Activated CD8-positive, alpha-beta T cell treated with anti-CD3 and anti-CD28 coated beads for 36 hours (primary cell): ENCODE results near the gene FAM118A. TPM values are rescaled to one million over a fixed set of nuclear protein-coding genes. Genes with fewer than 3 reads are reported as not detected.

Source experiments
- ATAC-seq: fragments of 200-7000 bp; cut with Tn5 transposase; one replicate; pipeline ENCODE4 v1.10.0; 2021; ENCODE audit warnings: mild to moderate bottlenecking, moderate library complexity
- CTCF ChIA-PET: fragments of 350-600 bp; sonication (Branson Sonifier 250); formaldehyde crosslinking; loops from one replicate; lab custom pipeline; 2021; ENCODE audit warnings: antibody characterized with exemption; lab: Charles Lee
- POLR2A ChIA-PET: fragments of 350-600 bp; sonication (Branson Sonifier 250); formaldehyde crosslinking; loops from one replicate; lab custom pipeline; 2021; ENCODE audit warnings: antibody characterized with exemption; lab: Charles Lee
- DNase-seq: peaks from one replicate; pipeline ENCODE4 v3.0.0-alpha.2; 2020
- H3K27ac Mint-ChIP-seq: one replicate; pipeline ENCODE4 v1.8.0; 2021; ENCODE audit warnings: mild to moderate bottlenecking, mixed read lengths
- H3K27me3 Mint-ChIP-seq: one replicate; pipeline ENCODE4 v1.8.0; 2021; ENCODE audit warnings: mixed read lengths
- H3K36me3 Mint-ChIP-seq: one replicate; pipeline ENCODE4 v1.8.0; 2021; ENCODE audit warnings: low read depth, mixed read lengths
- H3K4me1 Mint-ChIP-seq: one replicate; pipeline ENCODE4 v1.8.0; 2021; ENCODE audit warnings: low read depth, mixed read lengths
- H3K4me3 Mint-ChIP-seq: one replicate; pipeline ENCODE4 v1.8.0; 2021; ENCODE audit warnings: mild to moderate bottlenecking, moderate library complexity, mixed read lengths
- H3K9me3 Mint-ChIP-seq: one replicate; pipeline ENCODE4 v1.8.0; 2021; ENCODE audit warnings: mixed read lengths
- intact Hi-C: fragments of 100-400 bp; cut with micrococcal nuclease; formaldehyde crosslinking; loops from one replicate; pipeline ENCODE4 v1.10.0; 2022
- total RNA-seq, 2 experiments: library from RNA; stranded (reverse); gene quantifications; one replicate each; pipeline ENCODE4 v1.2.3, GENCODE V29; 2021
- TF ChIP-seq, protein P1 (sequence below): fragments of 200-600 bp; IDR thresholded peaks from one replicate; pipeline ENCODE4 v1.8.0; 2022; ENCODE audit warnings: antibody characterized with exemption, mild to moderate bottlenecking

The FAM118A gene
- total RNA-seq, 2 experiments from 2014 or later = 30.6 to 32.4 TPM

DNA sequence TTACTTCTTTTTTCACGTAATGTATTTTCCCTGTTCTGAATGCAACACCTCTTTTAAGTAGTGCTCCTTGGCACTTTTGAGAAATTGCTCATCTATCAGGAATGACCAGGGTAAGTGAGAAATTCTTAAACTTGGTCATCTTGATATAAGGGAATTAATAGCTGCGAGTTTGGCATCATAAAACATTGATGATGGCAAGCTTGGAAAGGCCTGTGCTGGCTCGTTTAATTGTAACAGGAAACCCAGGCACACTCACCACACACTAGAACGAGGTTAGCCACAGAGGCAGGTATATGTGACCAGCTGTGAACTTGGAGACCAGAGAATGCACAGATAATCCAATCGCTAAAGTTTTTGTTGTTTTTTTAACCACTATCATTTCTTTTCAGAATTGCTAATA, 24.3 kb downstream of the FAM118A start:
- POLR2A ChIA-PET = interaction anchor here (1.2 kb wide), 1 partner anchor 15 kb away, joined by 3 read pairs; no protein-coding TSS in a partner anchor
- peaks cover 19% of the 10 kb centered on the region for H3K4me1 Mint-ChIP-seq
- TF ChIP-seq, protein P1, sequence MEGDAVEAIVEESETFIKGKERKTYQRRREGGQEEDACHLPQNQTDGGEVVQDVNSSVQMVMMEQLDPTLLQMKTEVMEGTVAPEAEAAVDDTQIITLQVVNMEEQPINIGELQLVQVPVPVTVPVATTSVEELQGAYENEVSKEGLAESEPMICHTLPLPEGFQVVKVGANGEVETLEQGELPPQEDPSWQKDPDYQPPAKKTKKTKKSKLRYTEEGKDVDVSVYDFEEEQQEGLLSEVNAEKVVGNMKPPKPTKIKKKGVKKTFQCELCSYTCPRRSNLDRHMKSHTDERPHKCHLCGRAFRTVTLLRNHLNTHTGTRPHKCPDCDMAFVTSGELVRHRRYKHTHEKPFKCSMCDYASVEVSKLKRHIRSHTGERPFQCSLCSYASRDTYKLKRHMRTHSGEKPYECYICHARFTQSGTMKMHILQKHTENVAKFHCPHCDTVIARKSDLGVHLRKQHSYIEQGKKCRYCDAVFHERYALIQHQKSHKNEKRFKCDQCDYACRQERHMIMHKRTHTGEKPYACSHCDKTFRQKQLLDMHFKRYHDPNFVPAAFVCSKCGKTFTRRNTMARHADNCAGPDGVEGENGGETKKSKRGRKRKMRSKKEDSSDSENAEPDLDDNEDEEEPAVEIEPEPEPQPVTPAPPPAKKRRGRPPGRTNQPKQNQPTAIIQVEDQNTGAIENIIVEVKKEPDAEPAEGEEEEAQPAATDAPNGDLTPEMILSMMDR = no peak
- CTCF ChIA-PET = interaction anchor here (0.7 to 0.9 kb wide), 3 partner anchors 13 to 49 kb away, joined by 3 read pairs; no protein-coding TSS in a partner anchor
- intact Hi-C loops = no loop called here
- ATAC-seq (no peak), DNase-seq (no peak)
- no peak overlapping the region for H3K27ac Mint-ChIP-seq
- H3K27me3 Mint-ChIP-seq = no peaks in the 10 kb centered on the region
- no peaks in the 10 kb centered on the region for H3K9me3 Mint-ChIP-seq
- H3K4me3 Mint-ChIP-seq = no peak overlapping the region
- H3K36me3 Mint-ChIP-seq = peaks cover 28% of the 10 kb centered on the region

DNA sequence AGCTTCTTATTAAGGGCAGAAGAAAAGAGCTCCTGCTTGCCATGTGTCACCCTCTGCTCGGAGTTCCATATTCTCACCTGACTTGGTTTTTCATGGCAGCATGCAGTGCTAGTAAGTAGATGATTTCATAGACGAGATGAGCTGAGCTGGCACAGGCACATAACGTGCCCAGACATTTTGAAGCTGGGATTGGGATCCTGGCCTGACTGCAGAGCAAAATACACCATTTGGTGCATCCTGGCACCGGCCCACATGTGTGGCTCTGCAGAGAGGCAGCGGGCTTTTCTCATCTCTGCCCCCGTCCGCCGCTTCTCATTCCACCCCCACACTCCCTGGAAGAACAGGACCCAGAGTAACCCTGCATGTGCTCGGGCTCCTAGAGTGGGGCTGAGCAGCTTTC, 24.8 kb downstream of the FAM118A start:
- Mint-ChIP-seq H3K9me3 (no peaks in the 10 kb centered on the region), H3K4me3 (no peak overlapping the region), H3K36me3 (peaks cover 28% of the 10 kb centered on the region), H3K27ac (no peak overlapping the region), H3K27me3 (no peaks in the 10 kb centered on the region), H3K4me1 (peaks cover 19% of the 10 kb centered on the region)
- ATAC-seq = no peak
- DNase-seq = no peak
- ChIA-PET POLR2A (interaction anchor here (1.0 to 1.2 kb wide), 2 partner anchors 15 to 35 kb away, joined by 3 read pairs; no protein-coding TSS in a partner anchor), CTCF (interaction anchor here (0.7 to 0.9 kb wide), 2 partner anchors 13 to 49 kb away, joined by 3 read pairs; no protein-coding TSS in a partner anchor)
- intact Hi-C loops = no loop called here
- TF ChIP-seq, protein P1 = no peak

DNA sequence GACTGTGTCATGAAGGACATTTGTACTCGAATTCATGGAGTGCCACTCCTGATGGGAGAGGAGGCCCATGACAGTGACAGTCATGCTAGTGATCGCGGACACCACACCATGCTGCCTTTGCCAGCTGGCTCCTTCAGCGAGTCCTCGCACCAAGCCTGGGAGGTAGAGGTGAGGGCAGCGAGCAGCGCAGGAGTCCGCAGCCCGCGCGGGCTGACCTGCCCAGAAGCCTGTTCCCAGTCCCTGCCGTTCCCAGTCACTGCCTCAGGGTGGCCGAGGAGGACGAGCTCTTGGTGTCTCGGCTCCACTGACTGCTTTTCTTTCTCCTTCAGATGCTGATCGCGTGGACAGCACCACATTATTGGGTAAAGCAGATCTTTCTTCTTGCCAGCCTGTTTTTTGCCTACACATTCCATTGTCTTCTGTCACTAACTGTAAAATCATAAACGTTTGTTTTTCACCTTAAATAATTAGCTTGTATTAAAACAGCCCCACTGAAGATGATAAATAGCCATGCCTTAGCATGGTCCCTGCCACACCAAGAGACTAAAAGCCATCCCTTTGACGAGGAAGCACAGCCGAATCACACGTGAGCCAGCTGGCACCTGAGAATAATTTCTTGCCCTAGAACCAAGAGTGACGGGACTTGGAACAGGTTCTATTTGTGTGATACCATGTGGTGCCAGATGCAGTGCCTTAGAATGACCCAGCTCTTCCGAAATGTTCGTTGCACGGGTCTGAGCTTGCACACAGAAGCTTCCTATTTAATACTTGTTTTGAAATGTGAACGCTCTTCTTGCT, 25.5 kb downstream of the FAM118A start:
- ChIA-PET POLR2A (interaction anchor here (0.7 to 1.6 kb wide), 4 partner anchors 9 to 78 kb away, joined by 3 to 4 read pairs (median 4); partner anchors contain the start of genes RIBC2 and SMC1B), CTCF (interaction anchor here (0.9 kb wide), 1 partner anchor 35 kb away, joined by 3 read pairs; no protein-coding TSS in a partner anchor)
- Mint-ChIP-seq H3K36me3 (peaks cover 33% of the 10 kb centered on the region), H3K27me3 (no peaks in the 10 kb centered on the region), H3K27ac (no peak overlapping the region), H3K9me3 (no peaks in the 10 kb centered on the region), H3K4me3 (no peak overlapping the region), H3K4me1 (peaks cover 21% of the 10 kb centered on the region)
- DNase-seq (no peak), ATAC-seq (no peak)
- TF ChIP-seq, protein P1 = no peak
- intact Hi-C loops = no loop called here

DNA sequence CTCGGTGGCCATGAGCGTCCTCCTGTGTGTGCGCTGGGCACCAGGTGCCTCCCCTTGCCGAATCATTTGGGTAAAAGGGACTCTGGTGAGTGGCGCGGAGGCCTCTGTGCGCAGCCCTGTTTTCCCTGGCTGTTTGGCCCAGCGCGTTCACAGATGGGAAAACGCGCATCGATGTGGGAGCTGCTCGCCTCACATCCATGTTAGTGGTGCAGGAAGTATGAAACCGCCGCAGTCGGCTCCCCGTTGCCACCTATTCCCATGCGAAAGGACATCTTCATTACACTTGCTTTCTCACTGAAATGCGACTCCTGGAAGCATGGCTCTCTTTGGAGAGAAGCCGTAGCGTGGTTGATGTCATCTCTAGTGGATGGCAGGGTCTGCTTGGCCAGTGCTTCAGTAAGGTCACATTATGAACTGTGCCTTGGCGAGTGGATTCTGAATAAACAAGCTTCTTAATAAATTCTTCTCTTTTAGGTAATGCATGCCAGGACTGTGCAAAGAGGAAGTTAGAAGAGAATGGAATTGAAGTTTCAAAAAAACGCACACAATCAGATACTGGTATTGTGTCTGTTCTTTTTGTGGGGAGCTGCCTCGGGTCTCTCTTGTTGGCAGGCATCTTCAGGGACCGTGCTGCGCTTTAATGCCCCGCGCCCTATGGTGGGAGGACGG, 26.3 kb downstream of the FAM118A start:
- no peaks in the 10 kb centered on the region for H3K27me3 Mint-ChIP-seq
- no peak overlapping the region for H3K4me3 Mint-ChIP-seq
- CTCF ChIA-PET = interaction anchor here (0.9 kb wide), 1 partner anchor 34 kb away, joined by 3 read pairs; no protein-coding TSS in a partner anchor
- TF ChIP-seq, protein P1 = no peak
- POLR2A ChIA-PET = interaction anchor here (0.7 to 1.6 kb wide), 3 partner anchors 10 to 77 kb away, joined by 3 to 4 read pairs (median 4); partner anchors contain the start of genes RIBC2 and SMC1B
- no peak for DNase-seq
- ATAC-seq = no peak
- intact Hi-C loops = no loop called here
- no peaks in the 10 kb centered on the region for H3K9me3 Mint-ChIP-seq
- no peak overlapping the region for H3K27ac Mint-ChIP-seq
- H3K4me1 Mint-ChIP-seq = peaks cover 27% of the 10 kb centered on the region
- H3K36me3 Mint-ChIP-seq = peaks cover 38% of the 10 kb centered on the region
